ENCODE data around the gene RNASEH2A.
"Not testable (repeated sequence)": the region's sequence is repeated elsewhere in the genome, so short reads cannot be mapped to it uniquely, and the experiment has no call there.

GRCh38 chr19:12797607-12798006, 8.8 kb upstream of the RNASEH2A start:
- TF ChIP-seq ESRRA (IDR thresholded peaks at IDR 0.05; ENCODE audit: borderline replicate concordance, low read length); SMC3 (IDR thresholded peaks at IDR 0.05); POLR2A (IDR thresholded peaks at IDR 0.05; ENCODE audit: low read length); RCOR1 (IDR thresholded peaks at IDR 0.05; ENCODE audit: low read depth, low read length): not testable (repeated sequence)
- TF ChIP-seq, protein P1, sequence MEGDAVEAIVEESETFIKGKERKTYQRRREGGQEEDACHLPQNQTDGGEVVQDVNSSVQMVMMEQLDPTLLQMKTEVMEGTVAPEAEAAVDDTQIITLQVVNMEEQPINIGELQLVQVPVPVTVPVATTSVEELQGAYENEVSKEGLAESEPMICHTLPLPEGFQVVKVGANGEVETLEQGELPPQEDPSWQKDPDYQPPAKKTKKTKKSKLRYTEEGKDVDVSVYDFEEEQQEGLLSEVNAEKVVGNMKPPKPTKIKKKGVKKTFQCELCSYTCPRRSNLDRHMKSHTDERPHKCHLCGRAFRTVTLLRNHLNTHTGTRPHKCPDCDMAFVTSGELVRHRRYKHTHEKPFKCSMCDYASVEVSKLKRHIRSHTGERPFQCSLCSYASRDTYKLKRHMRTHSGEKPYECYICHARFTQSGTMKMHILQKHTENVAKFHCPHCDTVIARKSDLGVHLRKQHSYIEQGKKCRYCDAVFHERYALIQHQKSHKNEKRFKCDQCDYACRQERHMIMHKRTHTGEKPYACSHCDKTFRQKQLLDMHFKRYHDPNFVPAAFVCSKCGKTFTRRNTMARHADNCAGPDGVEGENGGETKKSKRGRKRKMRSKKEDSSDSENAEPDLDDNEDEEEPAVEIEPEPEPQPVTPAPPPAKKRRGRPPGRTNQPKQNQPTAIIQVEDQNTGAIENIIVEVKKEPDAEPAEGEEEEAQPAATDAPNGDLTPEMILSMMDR (IDR thresholded peaks at IDR 0.05) = not testable (repeated sequence)
- TF ChIP-seq, protein P2, sequence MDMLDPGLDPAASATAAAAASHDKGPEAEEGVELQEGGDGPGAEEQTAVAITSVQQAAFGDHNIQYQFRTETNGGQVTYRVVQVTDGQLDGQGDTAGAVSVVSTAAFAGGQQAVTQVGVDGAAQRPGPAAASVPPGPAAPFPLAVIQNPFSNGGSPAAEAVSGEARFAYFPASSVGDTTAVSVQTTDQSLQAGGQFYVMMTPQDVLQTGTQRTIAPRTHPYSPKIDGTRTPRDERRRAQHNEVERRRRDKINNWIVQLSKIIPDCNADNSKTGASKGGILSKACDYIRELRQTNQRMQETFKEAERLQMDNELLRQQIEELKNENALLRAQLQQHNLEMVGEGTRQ (IDR thresholded peaks at IDR 0.05) = not testable (repeated sequence)
